K562 (cell line): Measurements from ENCODE around the gene PI16. TPM values are rescaled to one million over a fixed set of nuclear protein-coding genes. Genes with fewer than 3 reads are reported as not detected.

ENCODE experiments used
- ATAC-seq: fragments of 200-7000 bp; cut with Tn5 transposase; 3 replicates; pipeline ENCODE4 v1.9.1; 2020; ENCODE audit warnings: moderate library complexity
- BruUV-seq: library from RNA; stranded (reverse); fragments of 400-500 nt; replicated peaks from 2 replicates; lab custom pipeline; 2021; lab: Mats Ljungman, UMichigan
- CTCF ChIA-PET: fragments of 300-600 bp; formaldehyde crosslinking; extraction: SDS; loops from one replicate; lab custom pipeline; 2021; ENCODE audit warnings: low intra/inter-chr PET ratio; lab: Yijun Ruan, JAX
- POLR2A ChIA-PET: fragments of 300-600, 350-650 bp; sonication (Branson Sonifier 250); formaldehyde crosslinking; extraction: SDS; loops from one replicate; lab custom pipeline; 2021; ENCODE audit warnings: antibody characterized with exemption, inconsistent platforms; lab: Yijun Ruan, JAX
- DNase-seq, 4 experiments: peaks; one replicate each; pipeline versions ENCODE4 v3.0.0 to v3.0.0-alpha.2; 2011 to 2018; ENCODE audit warnings: low spot score in 3 of 4, mixed read lengths in 3 of 4; ENCODE audit errors: extremely low read depth in 1 of 4
- FAIRE-seq: peaks from 2 replicates; lab custom pipeline; 2011; peaks lifted over from hg19 to GRCh38; lab: Jason Lieb, UNC
- H2AFZ ChIP-seq: 2 replicates; pipeline ENCODE4 v1.6.0; 2011; ENCODE audit warnings: low read depth, low read length, control low read depth, inconsistent platforms
- H3K27ac ChIP-seq: fragments of 200-600 bp; 3 replicates; pipeline ENCODE4 v1.8.0; 2011; ENCODE audit warnings: low read depth, mild to moderate bottlenecking, control low read depth, inconsistent platforms, low read length, moderate library complexity, mixed read lengths; ENCODE audit errors: extremely low read depth
- H3K27me3 ChIP-seq, 2 experiments: fragments of 300-600 bp in 1 of 2; 2 replicates in 1 of 2; 3 replicates in 1 of 2; pipeline versions ENCODE4 v1.6.0 to v1.8.0; 2011; ENCODE audit warnings: inconsistent platforms in 2 of 2, low read length in 2 of 2, mild to moderate bottlenecking in 1 of 2, mixed read lengths in 1 of 2, moderate library complexity in 1 of 2; ENCODE audit not compliant: control insufficient read depth in 2 of 2, insufficient read depth in 2 of 2
- H3K36me3 ChIP-seq: fragments of 300-600 bp; 3 replicates; pipeline ENCODE4 v1.8.0; 2011; ENCODE audit warnings: mild to moderate bottlenecking, low read length, inconsistent platforms; ENCODE audit not compliant: control insufficient read depth, insufficient read depth
- H3K4me1 ChIP-seq, 2 experiments: fragments of 200-600 bp in 1 of 2; replicated peaks in 1 of 2; 2 replicates in 1 of 2; 3 replicates in 1 of 2; pipeline versions ENCODE4 v1.5.1 to v1.8.0; 2011; ENCODE audit warnings: inconsistent platforms in 2 of 2, low read length in 2 of 2, mild to moderate bottlenecking in 1 of 2, mixed read lengths in 1 of 2, moderate library complexity in 1 of 2; ENCODE audit not compliant: control insufficient read depth in 2 of 2, insufficient read depth in 2 of 2
- H3K4me2 ChIP-seq: 2 replicates; pipeline ENCODE4 v1.6.1; 2011; ENCODE audit warnings: low read length, control low read depth, inconsistent platforms, mixed read lengths; ENCODE audit not compliant: insufficient read depth
- H3K4me3 ChIP-seq: fragments of 200-600 bp; sonication (generic), shearing (Covaris generic); 2 replicates; pipeline ENCODE4 v1.5.1; 2016; ENCODE audit warnings: control low read depth, inconsistent platforms
- H3K79me2 ChIP-seq: fragments of 200-600 bp; 3 replicates; pipeline ENCODE4 v1.8.0; 2011; ENCODE audit warnings: low read length, inconsistent platforms; ENCODE audit not compliant: control insufficient read depth, insufficient read depth
- H3K9ac ChIP-seq, 2 experiments: 2 replicates each; pipeline versions ENCODE4 v1.6.0 to v1.6.1; 2011; ENCODE audit warnings: low read depth in 2 of 2, low read length in 2 of 2, control low read depth in 1 of 2, inconsistent platforms in 1 of 2, mild to moderate bottlenecking in 1 of 2, mixed read lengths in 1 of 2; ENCODE audit not compliant: insufficient read depth in 1 of 2
- H3K9me1 ChIP-seq: one replicate; pipeline ENCODE4 v1.6.0; 2011; ENCODE audit warnings: inconsistent platforms, mild to moderate bottlenecking, low read length, moderate library complexity; ENCODE audit not compliant: control insufficient read depth, insufficient read depth
- H3K9me3 ChIP-seq: replicated peaks from 2 replicates; pipeline ENCODE4 v1.5.1; 2011; ENCODE audit warnings: low read depth, low read length, inconsistent platforms; ENCODE audit not compliant: control insufficient read depth, insufficient read depth
- H4K20me1 ChIP-seq: replicated peaks from 2 replicates; pipeline ENCODE4 v1.6.1; 2011; ENCODE audit warnings: low read length, inconsistent platforms, mixed read lengths; ENCODE audit not compliant: control insufficient read depth, insufficient read depth
- EHMT2 ChIP-seq: fragments of 450-650 bp; IDR thresholded peaks from 2 replicates; pipeline ENCODE4 v1.6.1; 2018; ENCODE audit warnings: antibody characterized with exemption
- MIER1 ChIP-seq: fragments of 450-650 bp; IDR thresholded peaks from 2 replicates; pipeline ENCODE4 v1.6.1; 2016; ENCODE audit warnings: antibody characterized with exemption, mild to moderate bottlenecking, low read depth
- NFIC ChIP-seq: fragments of 450-650 bp; IDR thresholded peaks from 2 replicates; pipeline ENCODE4 v1.6.1; 2017; ENCODE audit warnings: mild to moderate bottlenecking, inconsistent platforms
- REST ChIP-seq, 2 experiments: fragments of 450-650 bp; formaldehyde crosslinking in 1 of 2; IDR thresholded peaks; 2 replicates each; pipeline versions ENCODE4 v1.4.0 to v1.6.1; 2014 to 2020; ENCODE audit warnings: mild to moderate bottlenecking in 2 of 2, borderline replicate concordance in 1 of 2, low read depth in 1 of 2
- ZBTB8A ChIP-seq: fragments of 450-650 bp; IDR thresholded peaks from 2 replicates; pipeline ENCODE4 v1.6.1; 2018; ENCODE audit warnings: mild to moderate bottlenecking, moderate library complexity; ENCODE audit not compliant: partially characterized antibody
- WGBS: fragments of 100-300 bp; shearing (Covaris generic); methylation state at CpG from one replicate; pipeline ENCODE4 v1.1.6; 2016; ENCODE audit warnings: low coverage, mixed read lengths; ENCODE audit not compliant: insufficient coverage; ENCODE audit errors: missing lambda C conversion rate; 5-methylcytosine and 5-hydroxymethylcytosine counted together
- in situ Hi-C: fragments of 300-500 bp; cut with MboI; formaldehyde crosslinking; loops from 4 replicates; pipeline ENCODE4 v1.15.0; 2018; ENCODE audit warnings: inconsistent platforms, mixed read lengths
- intact Hi-C: fragments of 100-400 bp; cut with micrococcal nuclease; formaldehyde crosslinking; loops from 2 replicates; pipeline ENCODE4 v1.14.2; 2022
- polyA plus RNA-seq, 8 experiments: library from polyadenylated mRNA; depleted of rRNA in 4 of 8; stranded (reverse) in 5 of 8; unstranded in 3 of 8; fragments of >200 nt; fragmentation: Nextera tagmentation in 2 of 8; fragmentation: Illumina TruSeq in 1 of 8; extraction: Ambion mirVana in 2 of 8; extraction: Trizol in 1 of 8; gene quantifications; 2 replicates each; pipeline versions ENCODE4 v1.2.1 to v1.2.3, GENCODE V29; 2011 to 2014; ENCODE audit warnings: inconsistent platforms in 1 of 8, missing spikeins in 1 of 8
- total RNA-seq, 7 experiments: library from RNA; depleted of rRNA in 6 of 7; stranded (reverse); fragments of >200 nt in 6 of 7; fragmentation: Illumina TruSeq in 2 of 7; extraction: Trizol in 2 of 7; gene quantifications; 2 replicates each; pipeline versions ENCODE4 v1.2.1 to v1.2.3, GENCODE V29; 2011 to 2021; ENCODE audit warnings: low replicate concordance in 1 of 7

PI16 gene
- total and polyA plus RNA-seq, 9 of the 15 experiments (the other 6 are each of a cell fraction or from before 2014, with no cell fraction given), result 0.06 to 0.18 TPM; not detected in 7

- Histone ChIP-seq H4K20me1 (peaks cover 3% of the 10 kb centered on the region; the same call in 1 of the 2 replicates), H3K4me1 (peaks cover 2 to 16% of the 10 kb centered on the region in 2 experiments; a peak in 4 of 5 replicates), H3K9ac (0 out of 4 replicates have a peak overlapping the region, but pooled peaks of 1 of the 2 experiments have one; percentile 8), H3K27me3 (peaks cover 14 to 56% of the 10 kb centered on the region in 2 experiments; a peak in 4 of 5 replicates), H2AFZ (no peak overlapping the region), H3K79me2 (no peaks in the 10 kb centered on the region), H3K4me3 (no peak overlapping the region), H3K36me3 (no peaks in the 10 kb centered on the region), H3K9me3 (no peaks in the 10 kb centered on the region), H3K9me1 (no peaks in the 10 kb centered on the region), H3K4me2 (no peak overlapping the region), H3K27ac (no peak overlapping the region)
- DNase-seq, result no peak
- ATAC-seq, result no peak
- in situ Hi-C loops, result loop anchor here (25.0 kb wide), 1 partner anchor 1480 kb away; no protein-coding TSS in a partner anchor
- WGBS, result 12% methylated on average over 12 of the region's 12 CpGs
- TF ChIP-seq EHMT2 (peak; percentile 93), ZBTB8A (no peak), REST (IDR thresholded peaks at IDR 0.05; ENCODE audit: borderline replicate concordance) (peak; percentile 93), REST (CRISPR knock-in tag; IDR thresholded peaks at IDR 0.05; ENCODE audit: low read depth) (peak; percentile 71), NFIC (peak; percentile 56), MIER1 (peak; percentile 88)
- intact Hi-C loops, result loop anchor here (10.0 kb wide), 1 partner anchor 393 kb away; no protein-coding TSS in a partner anchor
- ChIA-PET POLR2A (interaction anchor here (0.6 to 2.1 kb wide), 8 partner anchors 11 to 876 kb away, joined by 3 to 14 read pairs (median 4); no protein-coding TSS in a partner anchor), CTCF (interaction anchor here (1.4 kb wide), 1 partner anchor 11 kb away, joined by 3 read pairs; no protein-coding TSS in a partner anchor)
- no TSS peak for BruUV-seq
- FAIRE-seq, result no peak
These were observed 53.0 kb downstream of the PI16 start for GRCh38 chr6:37007340-37008043.
